ENCODE measurements around the gene STIP1. TPM values are rescaled to one million over a fixed set of nuclear protein-coding genes. Genes with fewer than 3 reads are reported as not detected.

Gene STIP1
- total RNA-seq, 4 donors from 2014 or later: 80.8 to 116 (median 106) TPM

DNA sequence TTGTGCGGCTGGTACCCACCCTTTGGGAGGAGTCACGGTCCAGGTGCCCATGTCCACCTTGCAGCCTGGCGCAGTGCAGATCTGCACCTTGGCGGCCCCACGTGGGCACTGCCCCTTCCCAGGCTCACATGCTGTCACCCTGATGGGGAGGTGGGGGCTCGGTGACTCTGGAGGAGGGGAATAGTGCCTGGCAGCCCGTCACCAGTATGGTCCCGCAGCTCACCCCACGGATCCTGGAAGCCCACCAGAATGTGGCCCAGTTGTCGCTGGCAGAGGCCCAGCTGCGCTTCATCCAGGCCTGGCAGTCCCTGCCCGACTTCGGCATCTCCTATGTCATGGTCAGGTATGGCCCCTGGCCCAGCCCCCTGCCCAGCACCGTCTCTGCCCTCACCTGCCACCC, 34.8 kb downstream of the STIP1 start:
- Histone ChIP-seq H3K27me3 (no peaks in the 10 kb centered on the region), H3K27ac (no peak overlapping the region), H3K4me1 (peaks cover 7 to 9% of the 10 kb centered on the region in 2 donors), H3K36me3 (peaks cover 0 to 7% of the 10 kb centered on the region in 2 donors), H3K9me3 (no peaks in the 10 kb centered on the region), H3K4me3 (replicated peaks in 1 of 3) (no peak overlapping the region)
- intact Hi-C loops (cut with DNase I): no loop called here
- no peak for TF ChIP-seq POLR2A (IDR thresholded peaks at IDR 0.05)
- TF ChIP-seq, protein P1, sequence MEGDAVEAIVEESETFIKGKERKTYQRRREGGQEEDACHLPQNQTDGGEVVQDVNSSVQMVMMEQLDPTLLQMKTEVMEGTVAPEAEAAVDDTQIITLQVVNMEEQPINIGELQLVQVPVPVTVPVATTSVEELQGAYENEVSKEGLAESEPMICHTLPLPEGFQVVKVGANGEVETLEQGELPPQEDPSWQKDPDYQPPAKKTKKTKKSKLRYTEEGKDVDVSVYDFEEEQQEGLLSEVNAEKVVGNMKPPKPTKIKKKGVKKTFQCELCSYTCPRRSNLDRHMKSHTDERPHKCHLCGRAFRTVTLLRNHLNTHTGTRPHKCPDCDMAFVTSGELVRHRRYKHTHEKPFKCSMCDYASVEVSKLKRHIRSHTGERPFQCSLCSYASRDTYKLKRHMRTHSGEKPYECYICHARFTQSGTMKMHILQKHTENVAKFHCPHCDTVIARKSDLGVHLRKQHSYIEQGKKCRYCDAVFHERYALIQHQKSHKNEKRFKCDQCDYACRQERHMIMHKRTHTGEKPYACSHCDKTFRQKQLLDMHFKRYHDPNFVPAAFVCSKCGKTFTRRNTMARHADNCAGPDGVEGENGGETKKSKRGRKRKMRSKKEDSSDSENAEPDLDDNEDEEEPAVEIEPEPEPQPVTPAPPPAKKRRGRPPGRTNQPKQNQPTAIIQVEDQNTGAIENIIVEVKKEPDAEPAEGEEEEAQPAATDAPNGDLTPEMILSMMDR (IDR thresholded peaks at IDR 0.05): no peak
- no peak for DNase-seq
- WGBS, 2 donors: 89 to 100% methylated on average over 6 to 9 of the region's 14 CpGs

DNA sequence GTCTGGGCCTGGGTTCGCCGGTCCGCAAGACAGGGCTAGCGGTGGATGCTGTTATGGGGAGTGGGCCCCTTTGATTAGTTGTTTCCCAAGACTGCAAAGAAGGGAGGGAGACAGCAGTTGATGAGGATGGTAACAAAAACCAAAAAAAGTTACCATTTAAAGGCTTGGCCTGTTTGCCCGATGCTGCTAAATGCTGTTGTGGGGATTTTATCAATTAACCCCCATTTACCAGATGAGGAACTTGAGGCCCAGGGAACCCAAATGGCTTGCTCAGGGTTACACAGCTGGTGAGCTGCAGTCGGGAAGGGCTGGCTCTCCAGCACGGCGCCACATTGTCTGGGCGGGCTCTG, 36.7 kb downstream of the STIP1 start:
- 67 to 80% methylated on average over 8 to 9 of the region's 9 CpGs for WGBS, 2 donors
- Histone ChIP-seq H3K4me3 (replicated peaks in 1 of 3) (no peak overlapping the region), H3K4me1 (peaks cover 18 to 21% of the 10 kb centered on the region in 2 donors), H3K9me3 (no peaks in the 10 kb centered on the region), H3K27ac (no peak overlapping the region), H3K36me3 (peaks cover 0 to 7% of the 10 kb centered on the region in 2 donors), H3K27me3 (no peaks in the 10 kb centered on the region)
- TF ChIP-seq POLR2A (IDR thresholded peaks at IDR 0.05): no peak
- TF ChIP-seq, protein P1 (IDR thresholded peaks at IDR 0.05): no peak
- intact Hi-C loops (cut with DNase I): no loop called here
- no peak for DNase-seq

DNA sequence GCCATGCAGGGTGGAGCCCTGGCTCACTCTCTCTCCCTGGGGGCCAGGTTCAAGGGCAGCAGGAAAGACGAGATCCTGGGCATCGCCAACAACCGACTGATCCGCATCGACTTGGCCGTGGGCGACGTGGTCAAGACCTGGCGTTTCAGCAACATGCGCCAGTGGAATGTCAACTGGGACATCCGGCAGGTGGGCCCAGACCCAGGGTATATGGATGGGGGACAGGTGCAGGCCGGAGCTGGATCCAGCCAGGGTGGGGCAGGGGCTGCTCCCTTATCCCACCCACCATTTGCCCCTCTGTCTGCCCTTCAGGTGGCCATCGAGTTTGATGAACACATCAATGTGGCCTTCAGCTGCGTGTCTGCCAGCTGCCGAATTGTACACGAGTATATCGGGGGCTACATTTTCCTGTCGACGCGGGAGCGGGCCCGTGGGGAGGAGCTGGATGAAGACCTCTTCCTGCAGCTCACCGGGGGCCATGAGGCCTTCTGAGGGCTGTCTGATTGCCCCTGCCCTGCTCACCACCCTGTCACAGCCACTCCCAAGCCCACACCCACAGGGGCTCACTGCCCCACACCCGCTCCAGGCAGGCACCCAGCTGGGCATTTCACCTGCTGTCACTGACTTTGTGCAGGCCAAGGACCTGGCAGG, 37.2 kb downstream of the STIP1 start:
- Histone ChIP-seq H3K4me1 (peaks cover 21% of the 10 kb centered on the region in 2 donors), H3K27me3 (no peaks in the 10 kb centered on the region), H3K27ac (no peak overlapping the region), H3K4me3 (replicated peaks in 1 of 3) (no peak overlapping the region), H3K9me3 (no peaks in the 10 kb centered on the region), H3K36me3 (peaks cover 0 to 7% of the 10 kb centered on the region in 2 donors)
- 83 to 91% methylated on average over 20 to 23 of the region's 24 CpGs for WGBS, 2 donors
- TF ChIP-seq, protein P1 (IDR thresholded peaks at IDR 0.05): no peak
- TF ChIP-seq POLR2A (IDR thresholded peaks at IDR 0.05): no peak
- intact Hi-C loops (cut with DNase I): no loop called here
- no peak for DNase-seq

DNA sequence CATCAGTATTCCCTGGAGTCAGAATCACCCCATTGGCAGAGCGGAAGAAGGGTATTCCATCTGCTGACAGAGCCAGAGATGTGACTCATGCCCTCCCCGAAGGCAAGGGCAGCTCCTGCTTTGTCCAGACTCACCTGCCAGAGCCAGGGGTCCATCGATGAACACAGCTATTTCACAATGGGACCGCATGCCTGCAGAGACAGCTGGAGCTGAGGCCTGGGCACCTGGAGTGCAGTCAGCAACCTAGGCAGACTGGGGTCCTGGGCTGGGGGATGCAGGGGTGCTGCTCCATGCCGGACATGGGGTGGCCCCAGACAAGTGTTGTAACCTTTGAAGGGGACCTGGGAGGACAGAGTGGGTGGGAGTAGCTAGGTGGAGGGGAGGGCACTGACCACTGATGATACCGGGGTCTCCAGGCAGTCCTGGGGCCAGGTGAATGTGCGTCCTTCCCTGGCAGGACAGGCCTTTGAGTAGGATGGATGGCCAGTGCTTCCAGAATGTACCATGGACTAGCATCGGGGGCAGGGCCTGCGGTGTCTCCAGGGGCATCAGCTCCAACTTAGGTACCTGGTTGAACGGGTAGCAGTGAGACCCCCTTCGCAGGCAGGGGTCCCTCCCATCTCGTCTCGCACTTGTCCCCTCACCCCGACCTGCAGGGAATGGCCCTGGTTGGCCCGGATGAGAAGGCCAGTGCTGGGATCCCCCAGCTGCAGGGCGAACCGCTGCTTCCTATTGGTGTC, 38.4 kb downstream of the STIP1 start:
- 91 to 95% methylated on average over 15 to 17 of the region's 17 CpGs for WGBS, 2 donors
- intact Hi-C loops (cut with DNase I): no loop called here
- DNase-seq: no peak
- Histone ChIP-seq H3K4me1 (peaks cover 21 to 26% of the 10 kb centered on the region in 2 donors), H3K27ac (no peak overlapping the region), H3K36me3 (peaks cover 0 to 7% of the 10 kb centered on the region in 2 donors), H3K4me3 (replicated peaks in 1 of 3) (no peak overlapping the region), H3K27me3 (no peaks in the 10 kb centered on the region), H3K9me3 (no peaks in the 10 kb centered on the region)
- no peak for TF ChIP-seq POLR2A (IDR thresholded peaks at IDR 0.05)
- TF ChIP-seq, protein P1 (IDR thresholded peaks at IDR 0.05): no peak
